Muscle layer of duodenum (tissue), 2 donors: Measurements from ENCODE around the gene TRH.

Experiments used
- H3K27ac ChIP-seq: one replicate; pipeline ENCODE4 v1.7.0; 2013; ENCODE audit warnings: mild to moderate bottlenecking, low read length
- H3K27me3 ChIP-seq: one replicate; pipeline ENCODE4 v1.7.0; 2013; ENCODE audit warnings: low read depth, mild to moderate bottlenecking, control low read depth, low read length
- H3K36me3 ChIP-seq, 2 donors: one replicate each; pipeline ENCODE4 v1.7.0; 2013; ENCODE audit warnings: low read length in 2 of 2, control low read depth in 1 of 2, mild to moderate bottlenecking in 1 of 2; ENCODE audit not compliant: insufficient read depth in 2 of 2, control insufficient read depth in 1 of 2
- H3K4me1 ChIP-seq, 2 donors: one replicate each; pipeline ENCODE4 v1.7.0; 2013; ENCODE audit warnings: low read length in 2 of 2, mild to moderate bottlenecking in 2 of 2, control low read depth in 1 of 2, moderate library complexity in 1 of 2; ENCODE audit not compliant: insufficient read depth in 2 of 2, control insufficient read depth in 1 of 2
- H3K4me3 ChIP-seq, 2 donors: one replicate each; pipeline ENCODE4 v1.7.0; 2013; ENCODE audit warnings: low read length in 2 of 2, low read depth in 1 of 2, mild to moderate bottlenecking in 1 of 2
- H3K9me3 ChIP-seq, 2 donors: one replicate each; pipeline ENCODE4 v1.7.0; 2013; ENCODE audit warnings: low read length in 2 of 2, control low read depth in 1 of 2, mild to moderate bottlenecking in 1 of 2; ENCODE audit not compliant: control insufficient read depth in 1 of 2
- donor health status: healthy.

The TRH gene, protein sequence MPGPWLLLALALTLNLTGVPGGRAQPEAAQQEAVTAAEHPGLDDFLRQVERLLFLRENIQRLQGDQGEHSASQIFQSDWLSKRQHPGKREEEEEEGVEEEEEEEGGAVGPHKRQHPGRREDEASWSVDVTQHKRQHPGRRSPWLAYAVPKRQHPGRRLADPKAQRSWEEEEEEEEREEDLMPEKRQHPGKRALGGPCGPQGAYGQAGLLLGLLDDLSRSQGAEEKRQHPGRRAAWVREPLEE

DNA sequence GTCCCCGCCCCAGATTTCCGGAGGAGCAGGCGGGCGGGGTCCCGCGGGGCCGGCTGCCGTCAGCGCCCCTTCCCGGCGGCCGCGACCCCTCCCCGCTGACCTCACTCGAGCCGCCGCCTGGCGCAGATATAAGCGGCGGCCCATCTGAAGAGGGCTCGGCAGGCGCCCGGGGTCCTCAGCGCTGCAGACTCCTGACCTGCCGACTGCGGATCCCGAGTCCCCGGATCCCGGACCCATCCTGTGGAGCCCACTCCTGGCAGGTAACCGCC, at the start of gene TRH:
Gene TRH, plus strand, starts transcription at position 157 of the 269 bp plus-strand sequence. CDS start 1,097 bp downstream, outside the sequence.
- H3K9me3 ChIP-seq = no peaks in the 10 kb centered on the region
- H3K27ac ChIP-seq = no peak within 1 kb of the TSS
- H3K36me3 ChIP-seq = no peaks in the 10 kb centered on the region
- peaks cover 0 to 18% of the 10 kb centered on the region in 2 donors for H3K4me1 ChIP-seq
- peaks cover 36% of the 10 kb centered on the region for H3K27me3 ChIP-seq
- H3K4me3 ChIP-seq = peak within 1 kb of the TSS in 1 of 2 donors; percentile 52

DNA sequence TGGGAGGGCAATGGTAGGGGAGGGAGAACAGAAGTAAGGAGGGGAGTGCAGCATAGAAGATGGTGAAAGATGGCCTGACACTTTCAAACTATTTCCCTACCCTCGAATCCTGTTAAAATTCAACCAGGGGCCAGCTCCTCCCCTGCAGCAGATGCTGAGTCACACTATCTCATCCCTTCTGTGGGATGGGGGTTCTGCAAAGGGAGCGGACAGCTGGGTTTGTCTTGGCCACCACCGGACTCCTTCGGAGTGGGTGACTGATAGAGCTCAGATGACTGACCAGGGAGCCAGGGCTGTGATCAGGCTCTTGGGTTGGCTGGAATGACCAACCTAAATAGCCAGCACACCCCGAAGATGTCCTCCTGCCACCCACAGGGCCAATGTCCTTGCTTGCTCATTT, 47.4 kb upstream of the TRH start:
- Histone ChIP-seq H3K4me3 (no peak overlapping the region), H3K27me3 (no peaks in the 10 kb centered on the region), H3K27ac (no peak overlapping the region), H3K36me3 (no peaks in the 10 kb centered on the region), H3K4me1 (no peaks in the 10 kb centered on the region), H3K9me3 (peaks cover 7% of the 10 kb centered on the region in 2 donors)

DNA sequence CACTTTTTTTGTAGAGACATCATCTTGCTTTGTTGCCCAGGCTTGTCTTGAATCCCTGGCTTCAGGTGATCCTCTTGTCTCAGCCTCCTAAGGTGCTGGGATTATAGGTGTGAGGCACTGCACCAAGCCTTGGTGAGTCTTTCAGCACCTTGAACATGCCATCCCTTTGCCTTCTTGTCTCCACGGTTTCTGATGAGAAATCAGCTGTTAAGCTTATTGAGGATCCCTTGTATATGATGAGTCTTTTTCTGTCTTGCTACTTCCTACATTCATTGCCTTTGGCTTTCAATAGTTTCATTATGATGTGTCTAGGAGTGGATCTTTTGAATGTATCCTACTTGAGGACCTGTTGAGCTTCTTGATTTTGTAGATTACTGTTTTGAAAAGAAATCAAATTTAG, 45.1 kb upstream of the TRH start:
- Histone ChIP-seq H3K4me3 (no peak overlapping the region), H3K27ac (no peak overlapping the region), H3K4me1 (no peaks in the 10 kb centered on the region), H3K9me3 (peaks cover 5 to 7% of the 10 kb centered on the region in 2 donors), H3K36me3 (no peaks in the 10 kb centered on the region), H3K27me3 (no peaks in the 10 kb centered on the region)

DNA sequence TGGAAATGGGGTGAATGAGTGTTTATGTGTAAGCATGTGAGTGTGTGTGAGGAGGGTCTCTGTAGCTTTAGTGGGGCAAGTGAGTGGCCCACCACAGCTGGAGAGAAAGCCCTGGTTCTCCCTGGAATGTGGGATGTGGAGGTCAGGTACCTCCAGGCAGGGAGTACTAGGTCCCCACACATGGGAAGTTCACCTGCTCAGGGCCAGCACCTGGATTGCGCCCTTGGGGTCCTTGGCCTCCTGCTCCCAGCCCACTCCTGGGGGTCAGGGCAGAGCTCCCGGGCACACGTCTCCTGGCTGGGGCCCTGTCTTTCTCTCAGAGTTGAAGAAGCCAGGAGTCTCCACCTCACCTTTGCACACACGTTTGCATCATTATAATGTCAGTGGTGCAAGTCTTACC, 41.0 kb upstream of the TRH start:
- Histone ChIP-seq H3K36me3 (no peaks in the 10 kb centered on the region), H3K4me3 (no peak overlapping the region), H3K9me3 (peaks cover 5 to 7% of the 10 kb centered on the region in 2 donors), H3K27me3 (no peaks in the 10 kb centered on the region), H3K4me1 (no peaks in the 10 kb centered on the region), H3K27ac (no peak overlapping the region)

GRCh38 chr3:129934234-129935123, 40.0 kb upstream of the TRH start:
- H3K36me3 ChIP-seq = no peaks in the 10 kb centered on the region
- no peaks in the 10 kb centered on the region for H3K27me3 ChIP-seq
- H3K4me3 ChIP-seq = peak overlapping the region in 1 of 2 donors; percentile 43
- H3K4me1 ChIP-seq = no peaks in the 10 kb centered on the region
- peaks cover 0 to 3% of the 10 kb centered on the region in 2 donors for H3K9me3 ChIP-seq
- H3K27ac ChIP-seq = no peak overlapping the region

GRCh38 chr3:129936757-129937156, 37.8 kb upstream of the TRH start:
- Histone ChIP-seq H3K27ac (peak overlapping the region; percentile 69), H3K36me3 (no peaks in the 10 kb centered on the region), H3K4me1 (no peaks in the 10 kb centered on the region), H3K4me3 (peak overlapping the region; percentile 48 to 59), H3K9me3 (no peaks in the 10 kb centered on the region), H3K27me3 (no peaks in the 10 kb centered on the region)

DNA sequence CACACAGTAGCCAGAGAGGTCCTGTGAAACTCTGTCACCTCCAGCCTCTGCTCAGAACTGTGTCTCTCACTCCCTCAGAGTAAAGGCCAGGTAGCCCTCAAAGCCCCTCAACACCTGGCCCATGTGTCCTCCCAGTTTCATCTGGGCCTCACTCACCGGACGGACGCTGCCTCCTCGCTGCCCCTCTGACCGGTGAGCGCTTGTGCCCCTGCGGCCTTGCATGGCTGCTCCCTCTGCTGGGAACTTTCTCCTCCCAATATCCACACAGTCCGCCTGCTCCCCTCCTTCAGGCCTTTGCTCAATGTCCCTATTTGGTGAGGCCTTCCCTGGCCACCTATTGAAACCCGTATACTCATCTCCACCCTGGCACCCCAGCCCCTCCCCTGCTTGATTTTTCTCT, 36.8 kb upstream of the TRH start:
- no peaks in the 10 kb centered on the region for H3K27me3 ChIP-seq
- no peak overlapping the region for H3K4me3 ChIP-seq
- no peaks in the 10 kb centered on the region for H3K4me1 ChIP-seq
- no peaks in the 10 kb centered on the region for H3K36me3 ChIP-seq
- no peaks in the 10 kb centered on the region for H3K9me3 ChIP-seq
- H3K27ac ChIP-seq = no peak overlapping the region

- H3K4me3 ChIP-seq = no peak overlapping the region
- no peak overlapping the region for H3K27ac ChIP-seq
- no peaks in the 10 kb centered on the region for H3K9me3 ChIP-seq
- no peaks in the 10 kb centered on the region for H3K36me3 ChIP-seq
- no peaks in the 10 kb centered on the region for H3K27me3 ChIP-seq
- H3K4me1 ChIP-seq = no peaks in the 10 kb centered on the region
These were observed 36.2 kb upstream of the TRH start for GRCh38 chr3:129938140-129938930.

GRCh38 chr3:129940086-129940485, 34.4 kb upstream of the TRH start:
- no peak overlapping the region for H3K27ac ChIP-seq
- no peak overlapping the region for H3K4me3 ChIP-seq
- H3K4me1 ChIP-seq = no peaks in the 10 kb centered on the region
- no peaks in the 10 kb centered on the region for H3K9me3 ChIP-seq
- no peaks in the 10 kb centered on the region for H3K27me3 ChIP-seq
- H3K36me3 ChIP-seq = no peaks in the 10 kb centered on the region

DNA sequence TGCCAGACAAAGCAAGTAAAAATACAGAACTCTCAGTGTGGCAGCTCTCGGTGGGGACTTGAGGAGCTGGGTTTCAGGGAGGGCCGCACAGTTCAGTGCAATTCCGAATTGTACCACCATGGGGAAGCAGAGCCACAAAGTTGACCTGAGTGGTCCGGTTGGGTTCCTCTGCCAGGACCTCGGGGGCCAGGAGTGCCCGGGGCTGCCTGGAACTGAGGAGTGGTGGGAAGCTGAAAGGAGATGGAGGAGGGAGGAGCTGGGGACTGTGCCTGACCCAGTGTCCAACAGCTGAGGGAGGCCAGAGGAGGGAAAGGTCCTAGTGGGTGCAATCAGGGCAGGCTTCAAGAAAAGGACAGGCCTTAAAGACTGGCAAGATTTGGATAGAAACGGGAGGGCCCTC, 32.2 kb upstream of the TRH start:
- Histone ChIP-seq H3K9me3 (peaks cover 0 to 5% of the 10 kb centered on the region in 2 donors), H3K36me3 (no peaks in the 10 kb centered on the region), H3K27me3 (no peaks in the 10 kb centered on the region), H3K4me3 (no peak overlapping the region), H3K27ac (no peak overlapping the region), H3K4me1 (no peaks in the 10 kb centered on the region)

- Histone ChIP-seq H3K4me3 (no peak overlapping the region), H3K27ac (no peak overlapping the region), H3K9me3 (peaks cover 0 to 6% of the 10 kb centered on the region in 2 donors), H3K27me3 (no peaks in the 10 kb centered on the region), H3K4me1 (no peaks in the 10 kb centered on the region), H3K36me3 (no peaks in the 10 kb centered on the region)
These were observed 31.5 kb upstream of the TRH start for GRCh38 chr3:129943020-129943419.
